CD4-positive, CD25-positive, alpha-beta regulatory T cell (primary cell): ENCODE results near the gene DMXL1. TPM values are rescaled to one million over a fixed set of nuclear protein-coding genes. Genes with fewer than 3 reads are reported as not detected.

ENCODE experiments used
- polyA plus RNA-seq, 4 donors: library from polyadenylated mRNA; unstranded; fragments of 300-500 nt; fragmentation: Illumina TruSeq; gene quantifications; one replicate each; pipeline ENCODE4 v1.2.3, GENCODE V29; 2021
- total RNA-seq: library from RNA; stranded (reverse); gene quantifications from one replicate; pipeline ENCODE4 v1.2.3, GENCODE V29; 2022

DMXL1 gene
- total and polyA plus RNA-seq, 5 donors from 2014 or later: 9.6 to 39.0 (median 11.4) TPM

Other genes with a start within 250 kb of the DMXL1 start
- gene DTWD2, start 82.5 kb upstream of the DMXL1 start, total RNA-seq: 1.6 TPM
- 1 to 10 TPM in 3 of 4 donors, under 1 TPM in 1; 0.88 to 1.7 (median 1.6) TPM for gene DTWD2, start 82.5 kb upstream of the DMXL1 start, polyA plus RNA-seq